Natural killer cell (primary cell): ENCODE data around the gene CARMIL1. TPM values are rescaled to one million over a fixed set of nuclear protein-coding genes. Genes with fewer than 3 reads are reported as not detected.

Experiments
- ATAC-seq, 3 donors: fragments of 150-1000 bp in 2 of 3; fragments of 200-7000 bp in 1 of 3; cut with Tn5 transposase; 1 replicate in 1 of 3; 2 replicates in 2 of 3; pipeline ENCODE4 v1.10.0; 2021; ENCODE audit warnings: mild to moderate bottlenecking in 2 of 3, moderate library complexity in 2 of 3
- DNase-seq, 2 donors: peaks; one replicate each; pipeline versions ENCODE4 v3.0.0 to v3.0.0-alpha.2; 2013 to 2021; ENCODE audit warnings: mixed read lengths in 1 of 2
- H3K27ac ChIP-seq: one replicate; pipeline ENCODE4 v1.5.1; 2013; ENCODE audit warnings: mild to moderate bottlenecking, low read length
- H3K27me3 ChIP-seq: one replicate; pipeline ENCODE4 v1.6.1; 2013; ENCODE audit warnings: low read length; ENCODE audit not compliant: control insufficient read depth, insufficient read depth
- H3K36me3 ChIP-seq: one replicate; pipeline ENCODE4 v1.6.1; 2013; ENCODE audit warnings: low read length; ENCODE audit not compliant: control insufficient read depth, insufficient read depth
- H3K4me1 ChIP-seq: one replicate; pipeline ENCODE4 v1.6.1; 2013; ENCODE audit warnings: low read length; ENCODE audit not compliant: control insufficient read depth, insufficient read depth
- H3K4me3 ChIP-seq: one replicate; pipeline ENCODE4 v1.5.1; 2013; ENCODE audit warnings: low read length
- H3K9me3 ChIP-seq: one replicate; pipeline ENCODE4 v1.6.1; 2013; ENCODE audit warnings: low read length; ENCODE audit not compliant: control insufficient read depth, insufficient read depth
- H3K27ac Mint-ChIP-seq, 2 donors: one replicate each; pipeline ENCODE4 v1.8.0; 2022; ENCODE audit warnings: mild to moderate bottlenecking in 2 of 2, mixed read lengths in 2 of 2, moderate library complexity in 1 of 2
- H3K27me3 Mint-ChIP-seq, 2 donors: one replicate each; pipeline ENCODE4 v1.8.0; 2022; ENCODE audit warnings: low read depth in 2 of 2, mixed read lengths in 2 of 2
- H3K36me3 Mint-ChIP-seq: one replicate; pipeline ENCODE4 v1.8.0; 2022; ENCODE audit warnings: mixed read lengths
- H3K4me1 Mint-ChIP-seq, 2 donors: one replicate each; pipeline ENCODE4 v1.8.0; 2022; ENCODE audit warnings: mixed read lengths in 2 of 2
- H3K4me3 Mint-ChIP-seq: one replicate; pipeline ENCODE4 v1.8.0; 2022; ENCODE audit warnings: mild to moderate bottlenecking, moderate library complexity, mixed read lengths
- H3K9me3 Mint-ChIP-seq, 2 donors: one replicate each; pipeline ENCODE4 v1.8.0; 2022; ENCODE audit warnings: mixed read lengths in 2 of 2
- CTCF ChIP-seq: fragments of 200-600 bp; IDR thresholded peaks from one replicate; pipeline ENCODE4 v1.8.0; 2022; ENCODE audit warnings: antibody characterized with exemption
- WGBS: methylation state at CpG from one replicate; pipeline ENCODE4 v1.1.7; 2013; ENCODE audit warnings: missing lambda C conversion rate; ENCODE audit not compliant: insufficient coverage; 5-methylcytosine and 5-hydroxymethylcytosine counted together
- intact Hi-C: fragments of 100-400 bp; cut with micrococcal nuclease; formaldehyde crosslinking; loops from one replicate; pipeline ENCODE4 v1.14.2; 2022
- total RNA-seq, 4 donors: library from RNA; stranded (reverse); fragments of 120-200 nt in 1 of 4; gene quantifications; one replicate each; pipeline versions ENCODE4 v1.2.3 to v1.2.4, GENCODE V29; 2013 to 2022

The CARMIL1 gene
- total RNA-seq, 3 donors from 2014 or later (not counting 1 experiment from before 2014, with no cell fraction given): 0.25 to 1.1 (median 0.35) TPM

GRCh38 chr6:25387483-25387882 is 108.3 kb downstream of the CARMIL1 start:
- WGBS: 88% methylated on average over 2 of the region's 2 CpGs
- no peak overlapping the region for H3K27ac Mint-ChIP-seq
- ATAC-seq (no peak), DNase-seq (no peak)
- H3K9me3 Mint-ChIP-seq: no peaks in the 10 kb centered on the region
- no peak for TF ChIP-seq CTCF
- Histone ChIP-seq H3K27me3 (no peaks in the 10 kb centered on the region), H3K36me3 (no peaks in the 10 kb centered on the region), H3K9me3 (no peaks in the 10 kb centered on the region), H3K27ac (no peak overlapping the region), H3K4me3 (no peak overlapping the region), H3K4me1 (no peaks in the 10 kb centered on the region)
- H3K4me3 Mint-ChIP-seq: no peak overlapping the region
- H3K4me1 Mint-ChIP-seq: no peaks in the 10 kb centered on the region
- intact Hi-C loops: no loop called here
- no peaks in the 10 kb centered on the region for H3K36me3 Mint-ChIP-seq
- H3K27me3 Mint-ChIP-seq: peaks cover 0 to 4% of the 10 kb centered on the region in 2 donors

DNA sequence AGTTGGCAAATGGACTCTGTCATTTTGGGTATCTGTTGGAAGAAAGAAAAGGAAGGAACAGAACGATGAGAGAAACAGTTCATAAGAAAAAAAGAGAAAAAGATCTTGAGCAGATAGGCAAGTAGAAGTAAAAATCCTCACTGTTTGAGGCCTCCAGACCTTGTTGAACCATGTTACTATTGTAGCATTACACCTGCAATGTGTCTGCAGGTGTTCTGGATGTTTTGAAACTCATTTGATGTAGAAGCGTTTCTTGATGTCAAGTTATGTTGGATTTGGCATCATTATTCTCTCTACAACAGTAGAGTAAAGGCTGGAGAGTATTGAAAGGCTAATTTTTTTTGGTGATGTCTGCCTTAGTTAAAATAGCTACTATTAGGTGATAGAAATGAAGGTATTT is 108.7 kb downstream of the CARMIL1 start:
- no peak overlapping the region for H3K4me3 ChIP-seq
- H3K27ac ChIP-seq: no peak overlapping the region
- H3K27me3 Mint-ChIP-seq: peaks cover 0 to 2% of the 10 kb centered on the region in 2 donors
- H3K4me3 Mint-ChIP-seq: no peak overlapping the region
- intact Hi-C loops: no loop called here
- DNase-seq (no peak), ATAC-seq (no peak)
- H3K36me3 ChIP-seq: no peaks in the 10 kb centered on the region
- H3K9me3 Mint-ChIP-seq: no peaks in the 10 kb centered on the region
- no peaks in the 10 kb centered on the region for H3K9me3 ChIP-seq
- 50% methylated on average over 1 of the region's 2 CpGs for WGBS
- no peaks in the 10 kb centered on the region for H3K36me3 Mint-ChIP-seq
- no peak for TF ChIP-seq CTCF
- H3K27ac Mint-ChIP-seq: no peak overlapping the region
- no peaks in the 10 kb centered on the region for H3K27me3 ChIP-seq
- H3K4me1 Mint-ChIP-seq: no peaks in the 10 kb centered on the region
- no peaks in the 10 kb centered on the region for H3K4me1 ChIP-seq

DNA sequence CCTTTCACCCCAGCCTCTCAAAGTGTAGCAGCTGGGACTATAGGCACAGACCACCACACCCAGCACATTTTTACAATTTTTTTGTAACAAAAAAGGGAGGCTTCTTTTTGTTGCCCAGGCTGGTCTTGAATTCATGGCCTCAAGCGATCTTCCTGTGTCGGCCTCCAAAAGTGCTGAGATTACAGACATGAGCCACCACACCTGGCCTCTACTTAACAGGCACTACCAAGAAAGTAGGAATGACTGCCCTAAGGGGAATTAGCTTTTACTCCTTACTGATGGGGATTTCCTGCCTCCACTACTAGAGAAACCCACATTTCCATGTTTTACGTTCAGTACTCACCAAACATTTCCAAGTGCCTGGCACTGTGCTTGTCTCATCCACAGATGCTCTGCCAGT is 109.6 kb downstream of the CARMIL1 start:
- H3K27me3 ChIP-seq: no peaks in the 10 kb centered on the region
- no peaks in the 10 kb centered on the region for H3K4me1 Mint-ChIP-seq
- ATAC-seq (no peak), DNase-seq (no peak)
- peaks cover 0 to under 1% of the 10 kb centered on the region in 2 donors for H3K27me3 Mint-ChIP-seq
- H3K4me3 ChIP-seq: no peak overlapping the region
- no peaks in the 10 kb centered on the region for H3K36me3 ChIP-seq
- H3K9me3 ChIP-seq: no peaks in the 10 kb centered on the region
- H3K27ac ChIP-seq: no peak overlapping the region
- TF ChIP-seq CTCF: no peak
- H3K4me1 ChIP-seq: no peaks in the 10 kb centered on the region
- no peak overlapping the region for H3K4me3 Mint-ChIP-seq
- intact Hi-C loops: no loop called here
- H3K27ac Mint-ChIP-seq: no peak overlapping the region
- no peaks in the 10 kb centered on the region for H3K9me3 Mint-ChIP-seq
- 100% methylated on average over 2 of the region's 3 CpGs for WGBS
- no peaks in the 10 kb centered on the region for H3K36me3 Mint-ChIP-seq

GRCh38 chr6:25389471-25389870 is 110.3 kb downstream of the CARMIL1 start:
- Histone ChIP-seq H3K4me1 (no peaks in the 10 kb centered on the region), H3K27me3 (no peaks in the 10 kb centered on the region), H3K36me3 (no peaks in the 10 kb centered on the region), H3K4me3 (no peak overlapping the region), H3K27ac (no peak overlapping the region), H3K9me3 (no peaks in the 10 kb centered on the region)
- intact Hi-C loops: no loop called here
- H3K27me3 Mint-ChIP-seq: peaks cover 0 to 7% of the 10 kb centered on the region in 2 donors
- no peak overlapping the region for H3K27ac Mint-ChIP-seq
- WGBS: 93% methylated on average over 2 of the region's 2 CpGs
- TF ChIP-seq CTCF: no peak
- H3K4me1 Mint-ChIP-seq: no peaks in the 10 kb centered on the region
- no peaks in the 10 kb centered on the region for H3K9me3 Mint-ChIP-seq
- no peaks in the 10 kb centered on the region for H3K36me3 Mint-ChIP-seq
- H3K4me3 Mint-ChIP-seq: no peak overlapping the region
- ATAC-seq: no peak
- DNase-seq: no peak
